GDM1 (cell line): ENCODE measurements around the gene RNASE4.
"Not testable (repeated sequence)": the region's sequence is repeated elsewhere in the genome, so short reads cannot be mapped to it uniquely, and the experiment has no call there.

Source experiments
- DNase-seq: peaks from one replicate; lab custom pipeline; 2025; lab: John Stamatoyannopoulos, UW

Gene RNASE4

GRCh38 chr14:20683891-20684661, at the start of gene RNASE4:
TSS of gene RNASE4 (plus strand) at chr14:20684560. CDS start at chr14:20699372, 14,812 bp downstream.
- peak; percentile 66 for DNase-seq

- no peak for DNase-seq
Observed at GRCh38 chr14:20641591-20641990, 42.8 kb upstream of the RNASE4 start, which contains the start of gene OR6S1. TSS of gene OR6S1 (minus strand) at chr14:20641691. CDS start at chr14:20641691, 0 bp downstream.

GRCh38 chr14:20642182-20642581, 42.2 kb upstream of the RNASE4 start:
- DNase-seq, result no peak

GRCh38 chr14:20642755-20643154, 41.6 kb upstream of the RNASE4 start:
- DNase-seq, result not testable (repeated sequence)

GRCh38 chr14:20644520-20644919, 39.8 kb upstream of the RNASE4 start:
- DNase-seq, result no peak

GRCh38 chr14:20645481-20645880, 38.9 kb upstream of the RNASE4 start:
- DNase-seq, result no peak

GRCh38 chr14:20652996-20653975, 31.1 kb upstream of the RNASE4 start:
- DNase-seq, result no peak

GRCh38 chr14:20655851-20656250, 28.5 kb upstream of the RNASE4 start:
- no peak for DNase-seq

- DNase-seq, result no peak
Observed at GRCh38 chr14:20656274-20656673, 28.1 kb upstream of the RNASE4 start.

GRCh38 chr14:20657216-20658211, 26.8 kb upstream of the RNASE4 start:
- no peak for DNase-seq

- no peak for DNase-seq
Observed at GRCh38 chr14:20658246-20658645, 26.1 kb upstream of the RNASE4 start.

GRCh38 chr14:20659336-20659735, 25.0 kb upstream of the RNASE4 start:
- no peak for DNase-seq

- DNase-seq, result no peak
Observed at GRCh38 chr14:20659813-20660395, 24.5 kb upstream of the RNASE4 start.

- no peak for DNase-seq
Observed at GRCh38 chr14:20661197-20661596, 23.2 kb upstream of the RNASE4 start.

GRCh38 chr14:20662968-20663732, 21.2 kb upstream of the RNASE4 start:
- DNase-seq, result peak; percentile 79

GRCh38 chr14:20666400-20666961, 17.9 kb upstream of the RNASE4 start:
- DNase-seq, result not testable (repeated sequence)

- DNase-seq, result no peak
Observed at GRCh38 chr14:20667957-20668356, 16.4 kb upstream of the RNASE4 start.

- DNase-seq, result no peak
Observed at GRCh38 chr14:20668969-20669368, 15.4 kb upstream of the RNASE4 start.

GRCh38 chr14:20671597-20672283, 12.6 kb upstream of the RNASE4 start:
- DNase-seq, result no peak
